HG02884 (cell line): ENCODE data around the gene POLE4.

Experiments
- ATAC-seq: cut with Tn5 transposase; IDR thresholded peaks from one replicate; pipeline ENCODE4 v1.9.1; 2021; ENCODE audit warnings: mild to moderate bottlenecking, moderate library complexity; ENCODE audit not compliant: unreplicated experiment

The POLE4 gene, protein sequence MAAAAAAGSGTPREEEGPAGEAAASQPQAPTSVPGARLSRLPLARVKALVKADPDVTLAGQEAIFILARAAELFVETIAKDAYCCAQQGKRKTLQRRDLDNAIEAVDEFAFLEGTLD

GRCh38 chr2:74958274-74959105 lies at the start of gene POLE4:
TSS of gene POLE4 (plus strand) at chr2:74958643. CDS start at chr2:74958680, 37 bp downstream.
- peak; percentile 86 for ATAC-seq

GRCh38 chr2:74908748-74909444 lies 49.5 kb upstream of the POLE4 start:
- ATAC-seq: no peak

DNA sequence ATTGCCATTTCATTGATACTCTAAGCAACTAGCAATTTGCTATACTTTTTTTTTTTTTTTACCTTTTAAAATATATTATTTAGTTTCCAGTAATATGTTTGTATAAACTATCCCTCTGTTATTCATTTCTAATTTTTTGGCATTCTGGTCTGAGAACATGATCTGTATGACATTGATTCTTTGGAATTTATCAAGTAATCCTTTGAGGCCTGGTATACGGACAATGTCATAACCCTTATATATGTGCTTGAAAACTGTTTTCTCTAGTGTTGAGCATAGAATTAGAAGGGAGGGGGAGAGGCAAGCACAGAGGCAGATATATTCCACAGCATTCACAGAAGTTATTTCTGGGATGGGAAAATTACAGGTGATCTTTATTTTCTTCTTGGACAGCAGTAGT lies 48.2 kb upstream of the POLE4 start:
- ATAC-seq: no peak

GRCh38 chr2:74911061-74911460 lies 47.4 kb upstream of the POLE4 start:
- ATAC-seq: no peak

DNA sequence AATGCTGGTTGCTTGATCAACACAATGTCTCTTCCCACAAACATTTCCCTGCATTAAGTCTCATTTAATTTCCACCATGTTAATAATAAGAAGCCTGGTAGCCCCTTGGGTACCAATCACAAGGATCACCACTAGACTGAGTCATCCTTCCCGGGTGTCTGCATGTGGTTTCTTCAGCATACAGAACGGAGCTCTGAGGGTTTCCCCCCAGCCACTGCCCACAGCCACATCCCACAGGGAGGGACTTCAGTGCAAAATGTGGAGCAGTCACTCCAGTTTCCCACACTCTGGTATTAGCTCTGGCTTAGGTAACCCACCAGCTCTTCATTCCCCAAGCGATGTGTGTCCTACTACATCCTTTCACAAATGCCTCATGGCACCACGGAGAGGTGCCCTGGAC lies 42.7 kb upstream of the POLE4 start:
- no peak for ATAC-seq

- no peak for ATAC-seq
Observed at GRCh38 chr2:74916394-74916793, 42.0 kb upstream of the POLE4 start.

- ATAC-seq: no peak
Observed at GRCh38 chr2:74917702-74918619, 40.5 kb upstream of the POLE4 start.

DNA sequence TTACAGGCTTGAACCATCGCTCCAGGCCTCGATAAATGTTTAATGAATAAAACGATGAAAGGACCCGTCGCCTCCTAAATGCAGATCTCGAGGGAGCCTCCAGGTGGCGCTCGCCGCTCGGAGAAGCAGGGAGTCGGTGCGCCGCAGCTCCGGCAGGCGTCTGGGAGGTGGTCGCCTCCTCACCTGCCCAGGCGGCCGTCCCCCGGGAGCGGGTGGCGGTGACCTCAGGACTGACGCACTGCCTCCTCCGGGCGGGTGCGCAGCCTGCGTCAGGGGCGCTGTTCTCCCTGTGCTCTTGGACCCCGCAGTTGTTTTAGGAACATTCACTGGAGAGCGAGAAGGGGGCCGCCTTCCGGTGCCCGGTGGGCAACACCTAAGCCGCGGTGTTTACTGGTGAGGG lies 38.6 kb upstream of the POLE4 start:
- no peak for ATAC-seq

DNA sequence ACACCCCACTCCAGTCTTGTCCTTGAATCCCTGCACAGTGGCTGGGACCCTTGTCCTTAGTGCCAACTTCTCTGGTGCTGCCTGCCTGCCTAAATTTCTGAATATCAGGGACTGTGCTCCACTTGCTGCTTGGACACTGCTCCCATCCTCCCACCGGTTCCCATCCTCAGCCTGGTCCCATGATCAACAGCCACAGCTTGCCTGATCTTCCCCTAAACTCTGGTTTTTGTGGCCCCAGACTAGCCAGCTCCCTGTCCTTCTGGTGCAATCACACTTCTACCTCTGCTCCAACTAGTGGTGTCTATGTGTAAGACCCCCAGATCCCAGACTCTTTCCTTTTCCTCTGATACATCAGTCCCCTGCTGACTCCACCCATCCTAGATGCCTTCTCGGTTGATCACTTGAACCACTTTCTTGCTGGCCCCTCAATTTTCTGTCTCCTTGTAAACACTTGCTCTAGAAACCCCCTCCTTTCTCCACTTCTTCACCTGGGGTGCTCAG lies 37.2 kb upstream of the POLE4 start:
- no peak for ATAC-seq

DNA sequence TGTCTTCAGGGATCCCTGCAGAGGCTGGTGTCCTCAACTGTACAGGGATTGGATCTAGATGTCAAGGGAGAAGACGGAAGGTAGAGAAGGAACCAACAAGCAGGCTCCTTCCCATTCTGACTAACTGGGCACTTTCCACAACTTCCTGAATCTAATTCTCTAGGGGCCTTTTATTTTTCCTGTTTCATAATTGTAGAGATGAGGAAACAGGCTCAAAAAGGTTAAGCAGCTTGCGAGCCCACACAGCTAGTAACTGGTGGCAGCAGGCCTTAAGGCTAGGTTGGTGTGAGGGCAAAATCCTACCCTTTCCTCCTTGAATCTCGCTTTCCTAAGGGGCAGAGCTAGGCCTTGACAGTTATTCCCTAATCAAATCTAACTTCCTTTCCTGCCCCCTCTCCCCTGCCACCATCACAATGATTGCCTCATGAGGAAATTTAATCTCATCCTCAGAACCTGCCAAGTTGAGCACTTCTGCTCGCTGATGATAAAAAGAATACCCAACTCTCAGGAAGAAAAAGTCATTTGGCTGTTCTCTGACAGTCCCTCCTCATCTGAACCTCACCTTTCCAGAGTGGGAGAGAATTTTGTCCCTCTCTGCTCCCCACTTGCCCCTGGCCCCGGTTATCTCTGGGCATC lies 35.7 kb upstream of the POLE4 start:
- no peak for ATAC-seq

DNA sequence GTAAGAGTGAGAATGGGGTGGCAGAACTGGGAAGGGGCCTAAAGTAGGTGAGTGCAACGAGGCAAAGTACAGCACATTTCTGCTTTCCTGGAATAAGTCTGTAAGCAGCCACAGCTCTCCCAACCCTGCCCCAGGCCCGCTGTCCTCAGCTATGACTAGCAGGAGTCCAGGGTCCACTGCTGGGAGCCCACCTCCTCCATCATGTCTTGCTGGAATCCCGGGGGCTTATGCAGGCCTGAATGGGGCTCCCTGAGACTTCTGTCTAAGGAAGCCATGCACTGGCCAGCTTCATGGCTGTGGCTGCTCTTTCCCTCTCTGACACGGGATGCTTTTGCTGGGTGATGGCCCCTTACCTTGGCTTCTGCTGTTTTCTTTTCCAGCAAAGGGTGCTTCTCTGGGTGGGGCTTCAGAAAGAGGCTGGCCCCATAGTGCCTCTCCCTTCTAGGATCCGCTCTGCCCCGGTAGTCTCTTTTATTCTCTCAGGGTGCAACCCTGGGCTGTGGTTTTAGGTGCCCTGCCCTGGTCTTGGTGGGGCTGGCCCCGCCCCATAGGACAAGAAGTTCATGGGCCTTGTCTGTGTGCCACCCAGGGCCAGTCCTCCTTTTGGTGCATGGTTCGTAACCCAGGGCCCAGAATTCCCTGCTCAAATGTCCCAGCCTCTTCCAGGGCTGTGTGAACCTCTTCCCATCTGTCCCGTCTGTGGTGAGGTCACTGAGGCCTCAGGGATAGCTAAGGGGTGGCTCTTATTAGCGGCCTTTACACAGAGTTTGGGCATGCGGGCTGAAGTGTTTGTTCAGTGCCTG lies 33.8 kb upstream of the POLE4 start:
- ATAC-seq: no peak

DNA sequence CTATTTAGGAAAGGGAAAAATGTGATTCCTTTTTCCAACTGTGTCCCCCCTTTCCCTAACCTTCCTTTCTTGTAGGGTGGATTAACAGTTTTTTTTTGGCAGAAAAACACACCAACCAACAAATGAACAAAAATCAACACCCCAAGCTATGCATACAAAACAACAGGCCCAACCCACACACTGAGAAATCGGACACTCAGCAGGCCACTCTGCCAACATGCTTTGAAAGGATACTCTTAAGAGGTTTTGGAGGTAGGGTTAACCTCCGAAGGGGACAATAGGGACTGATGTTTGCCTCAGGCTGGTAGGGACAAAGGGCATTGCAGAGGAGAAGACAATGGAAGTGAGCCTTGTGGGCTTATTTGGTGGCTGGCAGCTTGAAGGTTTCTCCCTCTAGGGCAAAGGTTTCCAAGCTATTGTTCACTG lies 33.1 kb upstream of the POLE4 start:
- ATAC-seq: no peak

DNA sequence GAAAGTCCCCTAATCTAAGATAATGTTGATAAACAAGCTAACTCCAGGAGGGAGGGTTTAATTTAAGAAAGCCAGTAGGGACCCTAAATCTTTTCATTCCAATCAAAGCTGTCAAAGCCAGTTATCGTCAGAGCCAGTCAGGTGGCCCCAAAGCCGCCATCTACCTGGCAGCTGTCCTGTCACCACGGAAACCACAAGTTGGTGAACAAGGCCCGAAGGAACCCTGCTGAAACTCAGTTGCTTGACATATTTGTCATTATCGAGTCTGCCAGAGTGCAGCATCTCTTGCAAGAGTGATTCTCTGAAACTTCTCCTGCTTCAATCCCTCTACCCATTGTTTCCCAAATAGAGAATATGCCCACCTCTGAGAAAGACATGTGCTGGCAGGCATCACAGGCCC lies 30.8 kb upstream of the POLE4 start:
- ATAC-seq: no peak

GRCh38 chr2:74930811-74931486 lies 27.5 kb upstream of the POLE4 start:
- no peak for ATAC-seq

GRCh38 chr2:74931940-74932339 lies 26.5 kb upstream of the POLE4 start:
- no peak for ATAC-seq

DNA sequence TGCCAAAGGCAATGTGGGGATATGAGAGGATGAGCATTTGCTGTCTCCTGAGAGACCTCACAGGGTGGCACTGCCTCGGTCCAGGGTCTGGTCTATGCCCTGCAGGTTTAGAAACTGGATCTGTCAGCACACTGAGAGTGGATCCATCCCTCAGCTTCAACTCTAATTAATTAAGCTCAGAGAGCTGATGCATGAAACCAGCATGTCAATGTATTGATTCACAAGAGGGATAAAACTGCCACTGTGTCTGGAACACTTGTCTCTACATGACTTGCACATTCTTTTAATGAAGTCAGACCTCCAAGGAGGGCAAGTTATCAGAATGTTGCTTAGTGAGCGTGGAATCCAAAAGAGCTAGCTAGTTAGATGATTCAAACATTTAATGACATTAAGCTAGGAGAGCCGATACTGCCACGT lies 22.5 kb upstream of the POLE4 start:
- ATAC-seq: no peak

DNA sequence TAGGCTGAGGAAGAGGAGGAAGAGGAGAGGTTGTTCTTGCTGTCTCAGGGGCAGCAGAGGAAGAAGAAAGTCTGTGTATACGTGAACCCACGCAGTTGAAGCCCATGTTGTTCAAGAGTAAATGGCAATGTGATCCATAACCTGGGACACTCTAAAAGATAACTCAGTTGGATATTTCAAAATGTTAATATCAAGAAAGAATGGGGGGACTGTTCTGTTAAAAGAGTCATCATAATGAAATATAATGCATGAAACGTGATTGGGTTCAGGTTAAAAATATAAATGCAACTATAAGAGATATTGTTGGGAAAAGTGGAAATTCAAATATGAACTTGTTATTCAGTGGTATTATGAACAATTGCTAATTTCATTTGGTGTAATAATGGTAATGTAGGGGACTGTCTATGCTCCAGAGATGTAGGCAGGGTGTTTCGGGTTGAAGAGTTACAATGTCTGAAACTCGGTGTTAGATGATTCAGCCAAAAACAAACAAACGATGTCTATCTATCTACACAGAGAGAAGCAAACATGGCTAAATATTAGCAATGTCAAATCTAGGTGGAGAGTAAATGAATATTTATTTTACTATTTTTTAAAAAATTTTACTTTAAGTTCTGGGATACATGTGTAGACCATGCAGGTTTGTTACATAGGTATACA lies 21.1 kb upstream of the POLE4 start:
- no peak for ATAC-seq

- ATAC-seq: no peak
Observed at GRCh38 chr2:74938264-74938663, 20.2 kb upstream of the POLE4 start.
